ENCODE results near the gene TSPAN32. TPM values are rescaled to one million over a fixed set of nuclear protein-coding genes. Genes with fewer than 3 reads are reported as not detected.

The TSPAN32 gene
- total RNA-seq, 1 experiment from 2014 or later = not detected

- no peak overlapping the region for H3K27ac ChIP-seq (ENCODE audit: low read depth, low read length, poor library complexity, severe bottlenecking)
- intact Hi-C loops (cut with micrococcal nuclease; ENCODE audit: unreplicated experiment) = no loop called here
- CTCF ChIA-PET = no interaction called here
- no peaks in the 10 kb centered on the region for H3K9me3 ChIP-seq (ENCODE audit: low read depth, low read length, poor library complexity, severe bottlenecking)
- no peaks in the 10 kb centered on the region for H3K27me3 ChIP-seq (replicated peaks; ENCODE audit: insufficient read depth, low read depth, low read length, poor library complexity)
- no TSS peak for BruUV-seq (replicated peaks)
- no peak for TF ChIP-seq CTCF (conservative IDR thresholded peaks at IDR 0.05; ENCODE audit: low read depth, low read length)
- no peak for TF ChIP-seq EZH2 (IDR thresholded peaks at IDR 0.05; ENCODE audit: borderline replicate concordance, low read depth, low read length, poor library complexity, severe bottlenecking)
- POLR2A ChIA-PET (ENCODE audit: low non-redundant PET) = no interaction called here
- no peak overlapping the region for H3K4me3 ChIP-seq (ENCODE audit: low read depth, low read length, poor library complexity, severe bottlenecking)
- no peak for DNase-seq (ENCODE audit: low spot score)
- H3K36me3 ChIP-seq (ENCODE audit: insufficient read depth, low read length, poor library complexity, severe bottlenecking) = no peaks in the 10 kb centered on the region
- H3K4me1 ChIP-seq (ENCODE audit: insufficient read depth, low read length, poor library complexity, severe bottlenecking) = no peaks in the 10 kb centered on the region
These were observed 8.3 kb upstream of the TSPAN32 start for GRCh38 chr11:2293531-2293971.

- TF ChIP-seq CTCF (conservative IDR thresholded peaks at IDR 0.05; ENCODE audit: low read depth, low read length) (no peak), EZH2 (IDR thresholded peaks at IDR 0.05; ENCODE audit: borderline replicate concordance, low read depth, low read length, poor library complexity, severe bottlenecking) (no peak)
- intact Hi-C loops (cut with micrococcal nuclease; ENCODE audit: unreplicated experiment) = no loop called here
- no peaks in the 10 kb centered on the region for H3K27me3 ChIP-seq (replicated peaks; ENCODE audit: insufficient read depth, low read depth, low read length, poor library complexity)
- no peaks in the 10 kb centered on the region for H3K4me1 ChIP-seq (ENCODE audit: insufficient read depth, low read length, poor library complexity, severe bottlenecking)
- POLR2A ChIA-PET (ENCODE audit: low non-redundant PET) = no interaction called here
- BruUV-seq (replicated peaks) = no TSS peak
- no peak overlapping the region for H3K27ac ChIP-seq (ENCODE audit: low read depth, low read length, poor library complexity, severe bottlenecking)
- no peak overlapping the region for H3K4me3 ChIP-seq (ENCODE audit: low read depth, low read length, poor library complexity, severe bottlenecking)
- H3K9me3 ChIP-seq (ENCODE audit: low read depth, low read length, poor library complexity, severe bottlenecking) = no peaks in the 10 kb centered on the region
- no peak for DNase-seq (ENCODE audit: low spot score)
- CTCF ChIA-PET = no interaction called here
- H3K36me3 ChIP-seq (ENCODE audit: insufficient read depth, low read length, poor library complexity, severe bottlenecking) = no peaks in the 10 kb centered on the region
These were observed 7.6 kb upstream of the TSPAN32 start for GRCh38 chr11:2293984-2294925.

- POLR2A ChIA-PET (ENCODE audit: low non-redundant PET) = no interaction called here
- Histone ChIP-seq H3K27me3 (replicated peaks; ENCODE audit: insufficient read depth, low read depth, low read length, poor library complexity) (no peaks in the 10 kb centered on the region), H3K4me3 (ENCODE audit: low read depth, low read length, poor library complexity, severe bottlenecking) (no peak overlapping the region), H3K9me3 (ENCODE audit: low read depth, low read length, poor library complexity, severe bottlenecking) (no peaks in the 10 kb centered on the region), H3K27ac (ENCODE audit: low read depth, low read length, poor library complexity, severe bottlenecking) (no peak overlapping the region), H3K36me3 (ENCODE audit: insufficient read depth, low read length, poor library complexity, severe bottlenecking) (no peaks in the 10 kb centered on the region), H3K4me1 (ENCODE audit: insufficient read depth, low read length, poor library complexity, severe bottlenecking) (no peaks in the 10 kb centered on the region)
- intact Hi-C loops (cut with micrococcal nuclease; ENCODE audit: unreplicated experiment) = no loop called here
- TF ChIP-seq CTCF (conservative IDR thresholded peaks at IDR 0.05; ENCODE audit: low read depth, low read length) (no peak), EZH2 (IDR thresholded peaks at IDR 0.05; ENCODE audit: borderline replicate concordance, low read depth, low read length, poor library complexity, severe bottlenecking) (no peak)
- no peak for DNase-seq (ENCODE audit: low spot score)
- CTCF ChIA-PET = no interaction called here
- no TSS peak for BruUV-seq (replicated peaks)
These were observed 6.9 kb upstream of the TSPAN32 start for GRCh38 chr11:2294926-2295290.

Measured in A673 (cell line).